ENCODE data around the gene CLRN2.

DNA sequence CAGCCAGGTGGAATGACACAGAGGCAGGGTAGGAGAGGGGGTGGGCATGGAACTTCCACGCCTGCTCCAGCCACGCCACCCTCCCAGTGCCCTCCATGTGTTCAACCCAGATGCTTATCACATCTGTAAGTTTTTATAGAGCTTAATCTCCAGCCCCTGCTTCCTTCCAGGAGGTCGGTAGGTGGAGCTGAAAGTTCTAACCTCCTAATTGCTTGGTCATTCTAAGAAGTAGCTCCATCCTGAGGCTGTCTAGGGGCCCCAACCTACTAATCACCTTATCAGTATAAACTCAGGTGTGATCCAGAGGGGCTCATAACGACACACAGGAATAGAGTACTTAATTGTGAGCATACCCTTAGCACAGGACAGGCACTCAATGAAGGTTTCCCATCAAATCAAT lies 21.3 kb upstream of the CLRN2 start:
- TF ChIP-seq POLR2AphosphoS5 (IDR thresholded peaks at IDR 0.05; ENCODE audit: low read depth, low read length) (no peak), TAF1 (IDR thresholded peaks at IDR 0.05; ENCODE audit: borderline replicate concordance, insufficient read depth, low read length) (no peak), SIN3A (IDR thresholded peaks at IDR 0.05; ENCODE audit: borderline replicate concordance, insufficient read depth, low read length) (no peak)

Measured in PFSK-1 (cell line).